CD4-positive, alpha-beta T cell treated with Interleukin-4 for 4 hours (primary cell): ENCODE results near the gene USP34.
"Not testable (repeated sequence)": the region's sequence is repeated elsewhere in the genome, so short reads cannot be mapped to it uniquely, and the experiment has no call there.

Source experiments
- DNase-seq: peaks from one replicate; pipeline ENCODE4 v3.0.0-alpha.2; 2020

Gene USP34

DNA sequence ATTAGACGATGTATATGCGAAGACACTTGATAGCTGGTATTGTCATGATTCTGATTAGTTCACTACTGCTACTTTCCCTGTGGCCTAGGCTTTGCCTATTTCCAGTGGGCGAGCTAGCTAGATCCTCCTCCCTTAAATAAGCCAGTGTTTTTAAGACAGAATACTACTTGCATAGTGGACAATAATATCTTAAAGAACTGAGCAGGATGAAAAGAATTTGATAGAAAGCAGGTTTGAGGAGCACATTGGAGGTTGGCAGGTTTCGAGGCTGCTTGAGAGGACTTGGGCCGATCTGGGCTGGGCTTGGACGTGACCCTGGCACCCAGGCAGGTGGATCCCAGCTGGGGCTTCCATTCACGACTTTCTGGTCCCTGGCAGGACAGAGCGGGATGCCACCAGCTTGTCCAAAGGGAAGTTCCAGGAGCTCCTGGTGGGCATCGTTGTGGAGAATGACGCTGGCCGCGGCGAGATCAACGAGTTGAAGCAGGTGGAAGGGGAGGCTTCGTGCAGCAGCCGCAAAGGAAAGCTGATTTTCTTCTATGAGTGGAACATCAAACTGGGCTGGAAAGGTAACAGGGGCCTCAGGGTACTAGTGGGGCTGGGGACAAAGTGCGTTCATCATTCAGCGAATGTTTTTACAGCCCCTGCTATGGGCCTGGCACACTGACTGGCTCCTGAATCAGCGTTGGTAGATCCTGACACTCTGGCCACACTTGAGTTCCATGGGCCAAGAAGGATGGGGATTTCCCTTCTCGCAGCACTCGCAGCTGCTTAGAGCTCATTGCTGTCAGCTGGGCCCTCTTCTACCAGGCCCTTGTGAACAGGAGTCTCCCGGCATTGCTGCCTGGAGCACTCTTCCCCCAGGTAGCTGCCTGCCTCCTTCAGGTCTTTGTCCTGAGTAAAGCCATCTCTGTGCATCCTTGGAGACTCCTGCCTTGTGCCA lies 292.0 kb downstream of the USP34 start:
- DNase-seq, result peak; percentile 13

DNA sequence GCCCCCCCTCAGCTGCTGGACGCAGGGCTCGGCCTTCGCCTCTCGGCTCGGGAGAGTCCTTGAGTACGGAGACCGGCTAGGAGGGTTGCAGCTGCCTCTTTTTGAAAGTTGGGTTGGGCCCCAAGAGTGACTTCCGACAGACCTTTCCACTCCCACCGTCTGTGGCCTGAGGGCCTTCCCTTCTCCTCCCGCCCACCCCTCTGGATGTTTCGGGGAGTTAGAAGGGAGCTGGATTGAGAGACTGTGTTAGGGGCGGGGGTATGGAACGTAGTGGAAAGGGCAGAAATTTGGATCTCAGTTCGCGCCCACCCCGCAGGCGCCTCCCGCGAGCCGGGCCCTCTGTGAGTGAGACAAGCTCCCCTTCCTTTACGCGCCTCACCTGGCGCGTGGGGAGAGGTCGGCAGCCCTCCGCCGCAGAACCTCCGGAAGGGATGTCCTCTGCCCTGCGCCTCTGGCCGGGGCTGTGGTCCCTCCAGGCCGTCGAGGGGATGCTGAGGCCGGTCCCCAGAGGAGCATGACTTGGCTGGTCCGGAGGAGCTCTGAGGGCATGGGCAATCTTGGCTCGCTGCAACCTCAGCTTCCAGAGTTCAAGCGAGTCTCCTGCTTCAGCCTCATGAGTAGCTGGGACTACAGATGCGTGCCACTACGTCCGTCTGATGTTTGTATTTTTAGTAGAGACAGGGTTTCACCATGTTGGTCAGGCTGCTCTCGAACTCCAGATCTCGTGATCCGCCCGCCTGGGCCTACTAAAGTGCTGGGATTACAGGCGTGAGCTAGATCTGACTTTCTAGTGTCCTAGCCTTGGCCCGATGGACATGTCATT lies 292.9 kb downstream of the USP34 start:
- peak; percentile 29 for DNase-seq

DNA sequence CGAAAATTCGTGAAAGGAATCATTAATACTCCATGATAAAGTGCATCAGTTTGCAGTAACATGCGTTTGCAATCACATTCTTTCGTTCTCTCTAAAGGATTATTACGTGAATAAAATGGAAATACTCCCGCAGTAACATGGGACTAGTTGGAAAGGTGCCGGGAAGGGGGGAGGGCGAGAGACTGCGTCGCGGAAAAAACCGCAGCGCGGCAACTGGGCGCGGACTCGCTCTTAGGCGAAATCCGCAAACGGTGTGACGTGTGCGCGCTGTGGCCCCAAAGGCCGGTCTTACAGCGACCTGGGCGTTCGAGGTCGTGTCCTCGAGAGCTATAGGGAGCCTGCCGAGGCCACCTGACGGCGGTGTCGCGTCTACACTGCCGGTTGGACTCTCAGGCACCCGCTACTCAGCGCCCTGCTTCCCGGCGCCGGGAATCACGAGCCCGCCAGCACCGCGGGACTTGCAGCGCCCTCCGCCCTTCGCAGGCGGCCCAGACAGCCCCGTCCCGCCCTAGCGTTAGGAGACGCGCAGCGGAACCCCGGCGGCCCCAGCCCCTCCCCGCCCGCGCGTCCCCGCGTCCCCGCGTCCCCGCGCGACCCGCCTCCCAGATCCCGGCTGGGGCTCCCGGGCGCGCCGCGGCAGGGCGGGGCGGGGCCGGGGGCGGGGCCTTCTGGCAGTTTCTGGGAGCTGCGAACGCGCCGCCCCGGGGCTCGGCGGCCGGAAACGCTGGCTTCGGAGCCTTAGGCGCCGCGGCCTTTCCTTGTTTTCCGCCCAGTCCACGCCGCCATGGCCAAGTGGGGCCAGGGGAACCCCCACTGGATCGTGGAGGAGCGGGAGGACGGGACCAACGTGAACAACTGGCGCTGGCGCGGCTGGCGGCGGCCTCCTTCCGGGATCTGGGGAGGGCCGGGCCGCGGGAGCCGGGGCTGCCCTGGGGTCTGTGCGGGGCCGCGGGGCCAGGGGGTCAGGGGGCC lies 293.8 kb downstream of the USP34 start:
- peak; percentile 91 for DNase-seq

DNA sequence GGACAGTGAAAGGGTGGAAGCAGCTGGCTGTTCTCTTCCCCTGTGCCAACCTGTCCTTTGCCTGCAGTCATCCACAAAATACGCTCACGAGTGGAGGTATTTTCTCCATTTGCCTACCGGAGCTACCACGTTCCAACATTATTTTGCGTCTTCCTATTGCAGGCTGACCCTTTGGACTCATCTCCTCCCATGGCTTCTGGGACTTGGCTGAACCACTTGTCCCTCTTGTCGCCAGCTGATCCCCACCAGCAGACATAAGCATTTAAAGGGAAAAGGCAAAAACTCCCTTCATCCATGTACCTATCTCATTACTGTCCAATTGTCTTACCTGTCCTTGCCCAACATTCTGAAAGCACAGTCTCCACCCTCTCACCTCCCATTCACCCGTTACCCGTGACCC lies 295.9 kb downstream of the USP34 start:
- no peak for DNase-seq

DNA sequence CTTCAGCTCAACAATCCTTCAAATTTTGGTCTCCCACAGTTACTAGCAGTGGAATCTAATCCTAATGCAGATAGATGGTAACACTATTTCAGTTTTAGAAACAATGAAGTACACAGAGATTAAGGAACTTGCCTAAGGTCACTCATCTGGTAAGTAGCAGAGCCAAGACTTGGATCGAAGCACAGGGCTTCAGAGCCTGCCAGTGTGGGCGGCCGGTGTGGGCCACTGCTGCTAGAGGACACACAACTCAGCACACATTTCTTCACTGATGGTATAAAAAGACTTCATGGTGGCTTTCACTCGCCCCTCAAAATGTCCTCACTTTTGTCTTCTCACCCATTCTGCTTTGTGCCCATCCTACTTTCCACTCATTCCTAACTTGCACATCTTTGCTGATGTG lies 297.8 kb downstream of the USP34 start:
- DNase-seq, result no peak

DNA sequence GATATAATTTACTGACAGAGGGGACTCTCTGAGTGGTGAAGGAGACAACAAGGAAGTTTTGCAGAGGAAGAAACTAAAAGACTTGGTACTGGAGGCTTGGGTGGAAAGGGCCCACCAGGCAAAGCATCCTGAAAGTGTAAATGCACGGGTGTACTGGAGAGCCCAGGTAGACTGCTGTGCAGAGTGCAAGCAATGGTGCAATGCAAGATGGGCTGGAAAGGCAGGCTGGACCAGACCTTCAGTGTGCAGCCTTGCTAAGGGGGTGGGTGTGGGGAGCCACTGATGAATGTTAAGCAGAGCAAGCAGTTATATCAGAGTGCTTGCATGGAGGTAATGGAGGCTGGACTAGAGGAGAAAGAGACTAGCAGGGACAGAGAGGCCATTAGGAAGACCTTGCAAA lies 298.2 kb downstream of the USP34 start:
- no peak for DNase-seq

DNA sequence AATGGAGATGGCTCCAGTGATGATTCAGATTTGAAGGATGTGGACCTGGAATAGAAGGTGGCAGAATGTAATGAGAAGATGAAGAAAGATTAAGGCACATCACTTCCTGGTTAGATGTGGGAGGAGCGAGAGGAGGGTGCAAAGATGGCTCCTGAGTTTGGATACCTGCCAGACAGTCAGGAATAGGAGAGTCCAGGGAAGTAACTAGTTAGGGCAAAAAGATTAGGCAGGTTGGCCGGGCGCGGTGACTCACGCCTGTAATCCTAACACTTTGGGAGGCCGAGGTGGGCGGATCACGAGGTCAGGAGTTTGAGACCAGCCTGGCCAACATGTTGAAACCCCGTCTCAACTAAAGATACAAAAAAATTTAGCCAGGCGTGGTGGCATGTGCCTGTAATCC lies 303.3 kb downstream of the USP34 start:
- no peak for DNase-seq

DNA sequence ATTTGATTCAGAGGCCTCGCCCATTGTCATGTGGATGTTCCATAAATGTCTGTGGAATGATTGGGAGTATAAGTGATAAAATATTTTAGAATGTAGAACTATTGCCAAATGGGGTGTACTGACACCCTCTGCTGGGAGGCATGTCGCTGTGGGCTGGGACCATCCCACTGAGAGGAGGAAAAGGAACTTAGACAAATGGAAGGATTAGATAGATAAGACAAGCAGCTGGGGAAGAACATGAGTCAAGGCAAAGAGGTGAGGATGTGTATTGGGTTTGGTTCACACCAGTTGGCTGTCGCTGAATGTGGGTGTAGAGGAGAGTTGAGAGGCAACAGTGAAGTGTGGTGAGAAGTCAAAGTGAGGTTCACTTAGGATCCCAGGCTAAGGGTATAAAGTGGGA lies 304.9 kb downstream of the USP34 start:
- no peak for DNase-seq

DNA sequence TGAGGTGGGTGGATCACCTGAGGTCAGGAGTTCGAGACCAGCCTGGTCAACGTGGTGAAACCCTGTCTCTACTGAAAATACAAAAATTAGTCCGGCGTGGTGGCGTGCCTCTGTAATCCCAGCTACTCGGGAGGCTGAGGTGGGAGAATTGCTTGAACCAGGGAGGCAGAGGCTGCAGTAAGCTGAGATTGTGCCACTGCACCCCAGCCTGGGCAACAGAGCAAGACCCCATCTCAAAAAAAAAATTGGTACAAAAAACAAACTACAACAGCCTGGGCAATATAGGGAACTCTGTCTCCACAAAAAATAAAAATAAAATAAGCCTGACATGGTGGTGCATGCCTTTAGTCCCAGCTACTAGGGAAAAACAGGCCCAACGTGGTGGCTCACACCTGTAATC lies 305.8 kb downstream of the USP34 start:
- not testable (repeated sequence) for DNase-seq

DNA sequence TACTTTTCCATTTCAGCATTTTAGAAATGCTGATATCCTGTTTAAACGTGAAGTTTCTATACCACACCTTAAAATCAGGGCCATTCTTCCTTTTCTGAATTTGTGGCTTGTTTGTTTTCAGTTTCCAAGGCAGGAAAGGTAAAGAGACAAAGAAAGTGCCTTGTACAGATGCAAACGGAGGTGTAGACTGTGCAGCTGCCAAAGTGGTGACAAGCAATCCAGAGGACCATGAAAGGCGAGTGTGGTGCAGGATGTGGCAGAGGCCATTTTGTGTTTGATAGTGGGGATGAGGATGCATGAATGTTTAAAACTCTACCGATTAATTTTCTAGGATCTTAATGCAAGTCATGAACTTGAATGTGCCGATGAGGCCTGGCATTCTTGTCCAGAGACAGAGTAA lies 308.2 kb downstream of the USP34 start:
- DNase-seq, result no peak

DNA sequence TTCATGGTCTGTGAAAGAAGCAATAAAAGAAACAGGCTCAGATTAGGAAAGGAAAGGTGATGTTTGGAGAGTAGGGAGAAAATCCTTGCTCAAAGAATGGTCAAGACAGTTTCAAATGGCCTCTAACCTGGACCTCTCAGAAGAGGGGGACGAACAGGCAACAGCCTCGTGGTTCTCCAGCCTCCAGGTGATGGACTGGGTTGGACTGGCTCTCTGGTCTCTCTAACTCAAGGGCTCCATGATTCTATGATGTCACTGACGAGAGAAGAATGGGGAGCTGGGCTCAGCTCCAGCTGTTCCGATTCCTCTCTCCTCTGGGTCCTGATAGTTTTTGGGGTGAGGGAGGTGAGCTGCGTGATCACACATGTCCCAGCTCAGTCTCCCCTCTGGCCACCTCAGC lies 309.0 kb downstream of the USP34 start, which contains the start of gene C2orf74:
Gene C2orf74, plus strand, starts transcription at position 301 of the 400 bp plus-strand sequence. CDS start 327 bp downstream, outside the sequence.
- no peak for DNase-seq

DNA sequence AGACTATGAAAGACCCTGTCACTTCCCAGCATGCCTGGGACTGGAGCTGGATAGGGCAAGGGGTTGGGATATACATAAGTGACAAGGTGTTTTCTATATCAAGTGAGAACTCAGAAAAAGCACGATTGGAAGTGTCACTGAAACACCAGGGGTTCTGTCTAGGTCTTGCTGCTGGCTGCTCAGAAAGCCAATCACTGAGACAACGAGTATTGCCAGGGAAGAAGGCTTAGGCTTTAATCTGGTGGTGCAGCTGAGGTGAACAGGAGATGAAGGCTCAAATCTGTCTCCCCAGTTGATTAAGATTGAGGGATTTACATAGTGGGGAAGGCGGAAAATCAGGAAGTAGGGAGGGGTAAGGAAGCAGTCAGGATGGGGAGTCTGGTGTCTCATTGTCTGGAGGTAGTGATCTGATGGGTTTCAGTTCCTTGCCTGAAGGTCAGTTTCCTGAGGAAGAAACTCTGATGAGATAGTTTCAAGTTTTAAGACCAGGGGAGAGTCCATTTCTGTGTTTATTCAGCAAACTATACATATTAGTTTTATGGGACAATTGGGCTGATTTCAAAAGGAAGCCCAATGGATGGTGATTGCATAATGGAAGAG lies 312.4 kb downstream of the USP34 start:
- DNase-seq, result no peak

DNA sequence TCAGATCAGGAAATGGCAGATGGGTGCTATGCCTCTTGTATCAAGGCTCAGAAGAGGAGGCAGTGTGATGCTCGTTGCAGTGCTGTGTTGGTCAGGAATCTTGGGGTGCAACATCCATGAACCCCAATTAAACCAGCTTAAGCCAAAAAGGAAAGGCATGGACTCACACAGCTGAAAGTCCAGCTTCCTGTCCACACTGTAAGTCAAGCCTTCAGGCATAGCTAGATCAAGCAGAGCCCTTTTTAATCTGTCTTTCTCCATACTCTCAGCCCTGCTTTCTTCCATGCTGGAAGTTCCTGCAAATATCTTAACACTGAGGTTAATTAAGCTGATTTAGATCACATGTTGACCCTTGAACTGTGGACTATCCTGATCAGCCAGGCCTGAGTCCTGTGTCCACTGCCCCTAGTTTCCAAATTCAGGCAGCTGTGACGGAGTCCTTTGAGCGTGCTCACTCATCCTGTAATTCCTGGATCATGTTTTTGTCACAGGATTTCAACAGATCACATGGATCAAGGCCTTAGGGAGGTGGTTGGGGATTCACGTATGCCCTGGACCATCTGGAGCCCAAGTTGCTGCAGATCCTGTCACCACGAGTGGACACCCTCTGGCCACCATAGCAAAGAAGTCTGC lies 313.4 kb downstream of the USP34 start:
- DNase-seq, result no peak

DNA sequence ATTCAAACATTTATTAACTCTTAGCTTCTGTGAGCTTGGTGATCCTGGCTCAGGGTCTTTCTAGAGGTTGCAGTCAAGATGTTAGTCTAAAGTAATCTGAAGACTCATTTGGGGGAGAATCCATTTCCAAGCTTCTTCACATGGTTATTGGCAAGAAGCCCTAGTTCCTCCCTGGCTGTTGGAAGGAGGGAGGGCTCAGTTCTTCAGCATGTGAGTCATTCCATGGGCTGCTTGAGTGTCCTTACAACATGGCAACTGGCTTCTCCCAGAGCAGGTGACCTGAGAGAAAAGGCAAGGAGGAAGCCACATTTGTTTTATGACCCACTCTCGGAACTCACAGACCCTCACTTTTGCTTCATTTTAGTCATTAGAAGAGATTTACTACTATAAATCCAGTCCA lies 319.5 kb downstream of the USP34 start:
- no peak for DNase-seq

DNA sequence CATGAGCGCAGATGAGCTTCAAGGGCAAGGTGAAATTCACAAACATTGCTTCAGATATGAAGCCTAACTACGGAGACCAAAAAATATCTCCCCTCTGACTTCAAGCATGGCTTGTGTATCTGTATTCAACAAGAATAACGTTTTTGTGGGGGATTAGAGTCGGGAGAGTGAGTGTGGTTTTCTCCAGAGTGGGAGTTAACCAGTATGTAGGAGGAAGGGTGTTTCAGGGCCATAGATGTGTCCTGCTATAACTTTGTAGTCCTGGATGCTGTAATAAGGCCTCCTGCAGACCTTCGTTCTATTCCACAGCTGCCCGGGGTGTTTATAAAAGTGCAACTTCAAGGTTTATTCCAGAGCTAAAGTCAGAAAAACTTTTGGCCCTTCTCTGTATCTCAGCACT lies 321.8 kb downstream of the USP34 start:
- no peak for DNase-seq

DNA sequence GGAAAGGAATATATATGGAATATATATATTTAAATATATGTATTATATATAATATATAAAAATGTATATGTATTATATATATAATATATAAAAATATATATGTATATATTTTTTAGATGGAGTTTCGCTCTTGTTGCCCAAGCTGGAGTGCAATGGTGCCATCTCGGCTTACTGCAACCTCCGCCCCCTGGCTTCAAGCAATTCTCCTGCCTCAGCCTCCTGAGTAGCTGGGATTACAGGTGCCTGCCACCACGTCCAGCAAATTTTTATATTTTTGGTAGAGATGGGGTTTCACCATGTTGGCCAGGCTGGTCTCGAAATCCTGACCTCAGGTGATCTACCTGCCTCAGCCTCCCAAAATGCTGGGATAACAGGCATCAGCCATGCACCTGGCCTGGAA lies 322.8 kb downstream of the USP34 start:
- DNase-seq, result not testable (repeated sequence)

DNA sequence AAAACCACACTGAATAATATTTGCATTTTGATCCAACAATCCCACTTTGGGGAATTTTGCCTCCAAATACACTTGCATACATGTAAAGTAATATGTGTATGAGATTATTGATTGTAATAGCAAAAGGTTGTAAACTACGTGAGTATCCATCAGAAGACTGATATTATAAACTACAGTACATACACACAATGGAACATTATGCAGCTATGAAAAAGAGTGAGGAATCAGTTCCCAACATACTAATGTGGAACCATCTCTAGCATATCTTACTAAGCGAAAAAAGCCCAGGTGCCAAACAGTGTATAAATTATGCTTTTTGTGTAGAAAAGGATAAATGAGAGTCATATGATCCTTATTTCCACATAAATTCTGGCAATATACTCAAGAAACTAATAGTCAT lies 324.9 kb downstream of the USP34 start:
- DNase-seq, result no peak

DNA sequence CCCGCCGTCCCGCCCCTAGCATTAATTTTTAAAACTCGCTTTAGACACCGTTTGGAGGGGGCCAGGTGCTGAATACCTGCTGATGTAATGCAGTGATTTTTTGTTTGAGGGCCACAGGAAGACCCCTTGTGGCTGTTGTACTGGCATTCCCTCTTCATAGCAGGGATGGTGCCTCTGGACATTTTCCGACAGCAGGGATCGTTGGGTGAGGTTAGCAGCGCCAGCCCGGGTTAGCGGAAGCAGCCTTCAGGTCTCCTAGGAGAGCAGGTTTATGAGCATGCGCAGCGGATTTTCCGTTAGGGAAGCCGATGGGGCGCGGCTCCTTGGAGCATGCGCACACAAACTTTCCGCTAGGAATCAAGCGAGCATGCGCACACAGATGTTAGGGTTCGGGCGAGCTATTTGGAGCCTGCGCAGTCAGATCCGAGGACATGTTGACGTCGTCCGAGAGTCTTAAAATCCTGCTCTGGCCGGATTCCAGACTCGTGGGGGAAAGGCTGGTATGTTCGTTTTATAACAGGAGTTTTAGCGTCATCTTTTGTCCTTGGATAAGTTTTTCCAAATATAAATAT lies 326.1 kb downstream of the USP34 start:
- DNase-seq, result peak; percentile 94

DNA sequence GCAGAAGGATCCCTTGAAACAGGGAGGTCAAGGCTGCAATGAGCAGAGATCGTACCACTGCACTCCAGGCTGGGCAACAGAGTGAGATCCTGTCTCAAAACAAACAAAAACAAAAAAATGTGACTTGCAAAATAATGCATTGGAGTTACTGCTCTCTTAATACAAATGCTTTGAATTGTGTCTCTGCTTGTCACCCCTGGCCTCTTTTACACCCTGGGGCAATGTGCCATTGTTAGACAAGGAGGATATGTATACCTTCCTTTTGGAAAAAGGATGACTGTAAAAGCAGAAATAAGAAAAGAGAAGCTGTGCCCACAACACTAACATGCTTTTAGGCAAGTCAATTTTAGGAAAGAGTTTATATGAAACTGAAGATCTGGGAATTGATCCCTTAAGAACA lies 329.7 kb downstream of the USP34 start:
- no peak for DNase-seq

DNA sequence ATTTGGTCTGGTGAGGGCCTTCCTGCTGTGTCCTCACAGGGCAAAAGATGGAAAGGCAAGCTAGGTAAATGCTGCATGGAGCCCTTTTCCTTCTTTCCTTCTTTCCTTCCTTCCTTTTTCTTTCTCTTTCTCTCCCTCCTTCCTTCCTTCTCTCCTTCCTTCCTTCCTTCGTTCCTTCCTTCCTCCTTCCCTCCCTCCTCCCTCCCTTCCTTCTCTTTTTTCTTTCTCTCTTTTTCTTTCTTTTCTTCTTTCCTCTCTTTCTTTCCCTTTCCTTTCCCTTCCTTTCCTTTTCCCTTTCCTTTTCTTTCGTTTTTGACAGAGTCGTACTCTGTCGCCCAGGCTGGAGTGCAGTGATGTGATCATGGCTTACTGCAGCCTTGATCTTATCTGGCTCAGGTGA lies 332.0 kb downstream of the USP34 start:
- DNase-seq, result no peak
